ENCODE measurements around the gene WDR44. TPM values are rescaled to one million over a fixed set of nuclear protein-coding genes. Genes with fewer than 3 reads are reported as not detected.
A peak's percentile ranks its signal among the peaks of the same experiment; 100 is the strongest.

WDR44 gene
- total and polyA plus RNA-seq, 2 of the 4 experiments (the other 2 are of a cell fraction): 10.0 to 11.8 TPM

- H2AK5ac ChIP-seq (ENCODE audit: low read depth, low read length): no peak overlapping the region
- peaks cover 2% of the 10 kb centered on the region; the same call in 1 of the 2 replicates for H3K4me1 ChIP-seq (ENCODE audit: control insufficient read depth, insufficient read depth, low read length)
- no peak overlapping the region for H2AK9ac ChIP-seq (replicated peaks; ENCODE audit: low read depth, low read length, poor library complexity)
- H4K5ac ChIP-seq (ENCODE audit: low read depth, low read length): no peak overlapping the region
- POLR2A ChIA-PET (ENCODE audit: unreplicated experiment): no interaction called here
- H2BK15ac ChIP-seq (ENCODE audit: low read depth, low read length): no peak overlapping the region
- no peak overlapping the region for H3K23ac ChIP-seq (ENCODE audit: low read depth, low read length)
- H3K4ac ChIP-seq (ENCODE audit: low read depth, low read length): no peak overlapping the region
- DNase-seq: no peak
- no peak for ATAC-seq (ENCODE audit: low read depth)
- no TSS peak for BruUV-seq (replicated peaks)
- no peak overlapping the region for H2BK120ac ChIP-seq (ENCODE audit: low read depth, low read length)
- no peak overlapping the region for H3K27ac ChIP-seq (ENCODE audit: insufficient read depth, low read length)
- no peak overlapping the region for H2BK5ac ChIP-seq (ENCODE audit: low read depth, low read length, poor library complexity, severe bottlenecking)
- H3K4me3 ChIP-seq (ENCODE audit: insufficient read depth, low read depth, low read length): no peak overlapping the region
- TF ChIP-seq RAD21 (IDR thresholded peaks at IDR 0.05; ENCODE audit: low read length) (no peak), CHD1 (IDR thresholded peaks at IDR 0.05; ENCODE audit: low read depth, low read length) (no peak), BHLHE40 (IDR thresholded peaks at IDR 0.05; ENCODE audit: low read depth, low read length) (no peak), POLR2A (IDR thresholded peaks at IDR 0.05; ENCODE audit: low read depth, low read length) (no peak), CTCF (conservative IDR thresholded peaks at IDR 0.05; ENCODE audit: low read depth, low read length) (no peak), RCOR1 (IDR thresholded peaks at IDR 0.05; ENCODE audit: insufficient replicate concordance, low read length) (no peak)
- intact Hi-C loops (cut with micrococcal nuclease) (no loop called here), in situ Hi-C loops (cut with MboI; ENCODE audit: low sequenced_read_pairs) (no loop called here), dilution Hi-C loops (cut with HindIII; ENCODE audit: low sequenced_read_pairs, unreplicated experiment) (no loop called here)
- H3K36me3 ChIP-seq (ENCODE audit: control insufficient read depth, insufficient read depth, low read length): no peaks in the 10 kb centered on the region
- peaks cover 1% of the 10 kb centered on the region; the same call in 1 of the 2 replicates for H3K9me3 ChIP-seq (ENCODE audit: control insufficient read depth, insufficient read depth, low read length)
- H2AFZ ChIP-seq (replicated peaks; ENCODE audit: low read length, poor library complexity): peak overlapping the region; percentile 75
- H3K79me1 ChIP-seq (ENCODE audit: low read depth in 1 of 2, low read length in 2 of 2): no peaks in the 10 kb centered on the region
- H3K9ac ChIP-seq (ENCODE audit: low read depth, low read length): no peak overlapping the region
- no peaks in the 10 kb centered on the region for H4K20me1 ChIP-seq (ENCODE audit: insufficient read depth, low read length)
- H4K91ac ChIP-seq (ENCODE audit: insufficient read depth, low read depth, low read length): no peak overlapping the region
- no peak overlapping the region for H3K14ac ChIP-seq (replicated peaks; ENCODE audit: low read depth, low read length)
- CTCF ChIA-PET: interaction anchor here (0.6 kb wide), 1 partner anchor 147 kb away, joined by 3 read pairs; no protein-coding TSS in a partner anchor
- H3K27me3 ChIP-seq (ENCODE audit: control insufficient read depth, insufficient read depth, low read length): no peaks in the 10 kb centered on the region
- no peak overlapping the region for H3K56ac ChIP-seq (ENCODE audit: extremely low read depth, insufficient read depth, low read length)
- H3K9me1 ChIP-seq (ENCODE audit: insufficient read depth, low read length): no peaks in the 10 kb centered on the region
- H4K8ac ChIP-seq (ENCODE audit: low read depth in 2 of 2, low read length in 2 of 2): no peak overlapping the region
- H3K18ac ChIP-seq (ENCODE audit: low read depth, low read length): no peak overlapping the region
- no peak overlapping the region for H3K4me2 ChIP-seq (ENCODE audit: low read depth, low read length)
- H2BK20ac ChIP-seq (ENCODE audit: low read depth, low read length): no peak overlapping the region
- 54% methylated on average over 1 of the region's 4 CpGs; no CpG with 5 or more reads in 1 of the 2 experiments for WGBS, 2 experiments (ENCODE audit: extremely low coverage in 2 of 2, insufficient read length in 1 of 2)
Observed at GRCh38 chrX:118475903-118476302, 130.0 kb downstream of the WDR44 start.

All from IMR-90 (cell line).